AG04450 (cell line): ENCODE results near the gene RYR3. TPM values are rescaled to one million over a fixed set of nuclear protein-coding genes. Genes with fewer than 3 reads are reported as not detected.

Experiments
- CTCF ChIA-PET: fragments of 300-600, 350-600 bp; formaldehyde crosslinking; extraction: SDS; loops from one replicate; lab custom pipeline; 2022; ENCODE audit warnings: antibody characterized with exemption, inconsistent platforms; lab: Charles Lee
- POLR2A ChIA-PET: fragments of 350-600 bp; formaldehyde crosslinking; extraction: SDS; loops from one replicate; lab custom pipeline; 2021; ENCODE audit warnings: antibody characterized with exemption, inconsistent platforms; lab: Yijun Ruan, JAX
- DNase-seq: peaks from one replicate; pipeline ENCODE4 v3.0.0-alpha.2; 2011; ENCODE audit warnings: low read depth, low spot score
- H3K27ac ChIP-seq: one replicate; pipeline ENCODE4 v1.5.1; 2012; ENCODE audit warnings: low read depth, low read length, control low read depth
- H3K27me3 ChIP-seq: one replicate; pipeline ENCODE4 v1.6.0; 2012; ENCODE audit warnings: low read length; ENCODE audit not compliant: control insufficient read depth, insufficient read depth
- H3K4me3 ChIP-seq: 2 replicates; pipeline ENCODE4 v1.5.1; 2011; ENCODE audit warnings: mild to moderate bottlenecking, low read depth, low read length, control low read depth
- H3K9me3 ChIP-seq: 2 replicates; pipeline ENCODE4 v1.5.1; 2012; ENCODE audit warnings: low read length; ENCODE audit not compliant: control insufficient read depth, insufficient read depth
- polyA plus RNA-seq: library from polyadenylated mRNA; depleted of rRNA; stranded (reverse); fragments of >200 nt; gene quantifications from 2 replicates; pipeline ENCODE4 v1.2.3, GENCODE V29; 2011
- TF ChIP-seq, protein P1 (sequence below): IDR thresholded peaks from 2 replicates; pipeline ENCODE4 v1.5.1; 2011; ENCODE audit warnings: low read depth, low read length, control low read depth, inconsistent platforms

RYR3 gene
- polyA plus RNA-seq, 1 experiment: not detected

DNA sequence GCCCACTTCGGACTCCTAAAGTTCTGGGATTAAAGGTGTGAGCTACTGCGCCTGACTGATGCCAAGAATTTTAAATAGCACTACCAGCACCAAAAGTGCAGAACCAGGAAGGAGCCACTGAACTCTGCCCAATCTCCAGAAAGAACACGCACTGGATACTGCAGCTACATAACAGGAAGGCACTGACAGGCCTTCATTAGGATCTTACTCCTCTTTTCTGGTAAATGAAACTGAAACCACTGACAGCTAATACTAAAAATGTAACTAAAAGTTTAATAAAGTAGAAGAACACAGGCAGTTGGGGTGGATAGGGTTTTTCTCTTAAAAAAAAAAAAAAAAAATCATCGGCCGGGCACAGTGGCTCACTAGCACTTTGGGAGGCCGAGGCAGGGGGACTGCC lies 583.4 kb downstream of the RYR3 start:
- CTCF ChIA-PET: interaction anchor here (0.6 to 0.7 kb wide), 2 partner anchors 11 to 18 kb away, joined by 3 read pairs; no protein-coding TSS in a partner anchor
- no peak overlapping the region for H3K27ac ChIP-seq

DNA sequence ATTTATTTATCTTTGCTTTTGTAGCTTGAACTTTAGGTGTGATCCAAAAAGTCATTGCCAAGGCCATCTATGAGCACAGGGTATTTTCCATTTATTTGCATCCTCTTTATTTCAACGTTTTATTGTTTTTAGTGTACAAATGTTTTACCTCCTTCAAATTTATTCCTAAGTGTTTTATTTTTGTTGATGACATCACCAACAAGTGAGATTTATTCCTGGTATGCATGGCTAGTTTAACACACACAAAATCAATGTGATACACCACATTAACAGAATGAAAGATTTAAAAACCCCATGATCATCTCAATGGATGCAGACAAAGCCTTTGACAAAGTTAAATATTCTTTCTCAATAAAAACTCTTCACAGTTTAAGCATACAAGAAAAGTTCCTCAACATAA lies 591.3 kb downstream of the RYR3 start:
- H3K9me3 ChIP-seq: no peaks in the 10 kb centered on the region
- DNase-seq: no peak
- H3K27me3 ChIP-seq: no peaks in the 10 kb centered on the region
- no peak overlapping the region for H3K27ac ChIP-seq
- ChIA-PET POLR2A (no interaction called here), CTCF (no interaction called here)
- H3K4me3 ChIP-seq: no peak overlapping the region
- TF ChIP-seq, protein P1, sequence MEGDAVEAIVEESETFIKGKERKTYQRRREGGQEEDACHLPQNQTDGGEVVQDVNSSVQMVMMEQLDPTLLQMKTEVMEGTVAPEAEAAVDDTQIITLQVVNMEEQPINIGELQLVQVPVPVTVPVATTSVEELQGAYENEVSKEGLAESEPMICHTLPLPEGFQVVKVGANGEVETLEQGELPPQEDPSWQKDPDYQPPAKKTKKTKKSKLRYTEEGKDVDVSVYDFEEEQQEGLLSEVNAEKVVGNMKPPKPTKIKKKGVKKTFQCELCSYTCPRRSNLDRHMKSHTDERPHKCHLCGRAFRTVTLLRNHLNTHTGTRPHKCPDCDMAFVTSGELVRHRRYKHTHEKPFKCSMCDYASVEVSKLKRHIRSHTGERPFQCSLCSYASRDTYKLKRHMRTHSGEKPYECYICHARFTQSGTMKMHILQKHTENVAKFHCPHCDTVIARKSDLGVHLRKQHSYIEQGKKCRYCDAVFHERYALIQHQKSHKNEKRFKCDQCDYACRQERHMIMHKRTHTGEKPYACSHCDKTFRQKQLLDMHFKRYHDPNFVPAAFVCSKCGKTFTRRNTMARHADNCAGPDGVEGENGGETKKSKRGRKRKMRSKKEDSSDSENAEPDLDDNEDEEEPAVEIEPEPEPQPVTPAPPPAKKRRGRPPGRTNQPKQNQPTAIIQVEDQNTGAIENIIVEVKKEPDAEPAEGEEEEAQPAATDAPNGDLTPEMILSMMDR: no peak

More for the DNA sequence above, 583.4 kb downstream of the RYR3 start:
- Histone ChIP-seq H3K27me3 (no peaks in the 10 kb centered on the region), H3K9me3 (no peaks in the 10 kb centered on the region), H3K4me3 (no peak overlapping the region)
- TF ChIP-seq, protein P1: no peak
- DNase-seq: no peak
- POLR2A ChIA-PET: no interaction called here

DNA sequence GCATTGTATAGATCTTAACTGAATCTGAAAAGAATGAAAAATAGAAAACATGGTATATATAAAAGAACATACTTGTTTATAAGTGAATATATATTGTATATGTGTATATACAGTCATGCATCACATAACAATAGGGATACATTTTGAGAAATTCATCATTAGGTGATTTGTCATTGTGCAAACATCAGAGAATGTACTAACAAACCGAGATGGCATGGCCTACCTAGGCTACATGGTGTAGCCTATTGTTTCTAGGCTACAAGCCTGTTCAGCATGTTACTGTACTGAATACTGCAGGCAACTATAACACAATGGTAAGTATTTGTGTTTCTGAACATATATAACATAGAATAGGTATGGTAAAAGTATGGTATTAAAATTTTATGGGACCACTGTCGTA lies 592.9 kb downstream of the RYR3 start:
- Histone ChIP-seq H3K9me3 (no peaks in the 10 kb centered on the region), H3K27ac (no peak overlapping the region), H3K4me3 (no peak overlapping the region), H3K27me3 (no peaks in the 10 kb centered on the region)
- TF ChIP-seq, protein P1: no peak
- POLR2A ChIA-PET: no interaction called here
- CTCF ChIA-PET: no interaction called here
- no peak for DNase-seq

DNA sequence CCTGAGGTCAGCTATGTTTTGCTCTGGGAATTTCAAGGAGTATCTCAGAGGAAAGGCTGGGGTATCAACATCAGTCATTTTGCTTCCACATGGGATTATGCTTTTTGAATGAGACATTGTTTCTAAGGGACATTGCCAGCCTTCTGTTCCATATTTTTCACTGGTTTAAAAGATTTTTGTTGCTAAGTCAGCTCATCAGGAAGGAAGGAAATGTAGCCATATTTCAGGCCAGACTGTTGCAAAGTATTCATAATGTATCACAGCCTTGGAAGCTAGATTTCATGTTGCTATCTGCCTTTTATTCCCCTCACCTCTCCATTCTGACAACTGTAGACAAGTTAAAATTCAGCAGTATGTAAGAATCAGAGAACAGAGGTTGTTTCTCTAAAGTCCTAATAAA lies 596.6 kb downstream of the RYR3 start:
- no peaks in the 10 kb centered on the region for H3K9me3 ChIP-seq
- ChIA-PET POLR2A (no interaction called here), CTCF (no interaction called here)
- no peak overlapping the region for H3K27ac ChIP-seq
- TF ChIP-seq, protein P1: no peak
- no peak overlapping the region for H3K4me3 ChIP-seq
- DNase-seq: no peak
- no peaks in the 10 kb centered on the region for H3K27me3 ChIP-seq

DNA sequence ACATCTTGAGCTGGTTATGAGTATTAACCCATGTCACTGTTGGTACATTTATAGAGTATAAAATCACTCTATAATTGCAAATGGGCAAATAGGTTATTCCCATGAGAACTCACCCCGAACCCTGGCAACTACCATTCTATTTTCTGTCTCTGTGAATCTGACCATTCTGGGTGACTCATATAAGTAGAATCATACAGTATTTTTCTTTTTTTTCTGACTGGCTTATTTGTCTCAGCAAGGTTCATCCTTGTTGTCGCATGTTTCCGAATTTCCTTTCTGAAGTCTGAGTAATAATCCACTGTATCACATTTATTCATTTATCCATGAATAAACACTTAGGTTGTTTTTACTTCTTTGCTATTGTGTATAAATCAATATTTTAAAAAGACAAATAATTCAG lies 597.6 kb downstream of the RYR3 start:
- TF ChIP-seq, protein P1: no peak
- no peaks in the 10 kb centered on the region for H3K9me3 ChIP-seq
- H3K27ac ChIP-seq: no peak overlapping the region
- ChIA-PET CTCF (no interaction called here), POLR2A (no interaction called here)
- DNase-seq: no peak
- no peak overlapping the region for H3K4me3 ChIP-seq
- no peaks in the 10 kb centered on the region for H3K27me3 ChIP-seq
